Neural progenitor cell (in vitro differentiated cells): ENCODE data around the gene WASHC4. TPM values are rescaled to one million over a fixed set of nuclear protein-coding genes. Genes with fewer than 3 reads are reported as not detected.
"Not testable (repeated sequence)": the region's sequence is repeated elsewhere in the genome, so short reads cannot be mapped to it uniquely, and the experiment has no call there.

ENCODE experiments used
- DNase-seq: peaks from one replicate; pipeline ENCODE4 v3.0.0-alpha.2; 2016; ENCODE audit warnings: low spot score
- H2AFZ ChIP-seq: fragments of 200-600 bp; sonication (generic); replicated peaks from 2 replicates; pipeline ENCODE4 v1.6.1; 2016; ENCODE audit warnings: antibody characterized with exemption
- H3F3A ChIP-seq: fragments of 200-600 bp; sonication (generic); 2 replicates; pipeline ENCODE4 v1.6.1; 2016; ENCODE audit warnings: antibody characterized with exemption, low read depth
- H3K27ac ChIP-seq: fragments of 200-600 bp; sonication (generic); 2 replicates; pipeline ENCODE4 v1.5.1; 2016; ENCODE audit warnings: mild to moderate bottlenecking
- H3K27me3 ChIP-seq: fragments of 200-600 bp; sonication (generic); 2 replicates; pipeline ENCODE4 v1.6.1; 2016; ENCODE audit warnings: mild to moderate bottlenecking, moderate library complexity
- H3K36me3 ChIP-seq: fragments of 200-600 bp; sonication (generic); 2 replicates; pipeline ENCODE4 v1.5.1; 2016
- H3K4me1 ChIP-seq: fragments of 200-600 bp; sonication (generic); 2 replicates; pipeline ENCODE4 v1.6.1; 2016; ENCODE audit warnings: mixed run types
- H3K4me2 ChIP-seq: fragments of 200-600 bp; sonication (generic); 2 replicates; pipeline ENCODE4 v1.6.1; 2016
- H3K4me3 ChIP-seq: fragments of 200-600 bp; sonication (generic); 2 replicates; pipeline ENCODE4 v1.5.1; 2016
- H3K79me2 ChIP-seq: fragments of 200-600 bp; sonication (generic); 2 replicates; pipeline ENCODE4 v1.6.1; 2016; ENCODE audit warnings: low read depth
- H3K9ac ChIP-seq: fragments of 200-600 bp; sonication (generic); 2 replicates; pipeline ENCODE4 v1.6.1; 2016
- H3K9me3 ChIP-seq: fragments of 200-600 bp; sonication (generic); 2 replicates; pipeline ENCODE4 v1.5.1; 2016; ENCODE audit warnings: low read depth
- H4K20me1 ChIP-seq: fragments of 200-600 bp; sonication (generic); 2 replicates; pipeline ENCODE4 v1.6.1; 2016; ENCODE audit warnings: low read depth
- H3K27ac Mint-ChIP-seq: 3 replicates; pipeline ENCODE4 v1.8.0; 2021; ENCODE audit warnings: mixed read lengths
- H3K27me3 Mint-ChIP-seq: 2 replicates; pipeline ENCODE4 v1.8.0; 2022; ENCODE audit warnings: low read depth, mild to moderate bottlenecking, inconsistent platforms, moderate library complexity, mixed read lengths; ENCODE audit not compliant: insufficient read depth
- H3K36me3 Mint-ChIP-seq: 3 replicates; pipeline ENCODE4 v1.8.0; 2021; ENCODE audit warnings: mixed read lengths
- H3K4me1 Mint-ChIP-seq: 3 replicates; pipeline ENCODE4 v1.8.0; 2021; ENCODE audit warnings: mixed read lengths
- H3K4me3 Mint-ChIP-seq: 3 replicates; pipeline ENCODE4 v1.8.0; 2021; ENCODE audit warnings: mild to moderate bottlenecking, moderate library complexity, mixed read lengths
- H3K9me3 Mint-ChIP-seq: 3 replicates; pipeline ENCODE4 v1.8.0; 2020; ENCODE audit warnings: mixed read lengths
- CTCF ChIP-seq: fragments of 200-600 bp; sonication (generic); IDR thresholded peaks from 2 replicates; pipeline ENCODE4 v1.5.1; 2017; ENCODE audit warnings: antibody characterized with exemption, mild to moderate bottlenecking
- EZH2 ChIP-seq: fragments of 200-600 bp; sonication (generic); IDR thresholded peaks from 2 replicates; pipeline ENCODE4 v1.6.1; 2017; ENCODE audit warnings: antibody characterized with exemption, mild to moderate bottlenecking, moderate library complexity
- EZH2phosphoT487 ChIP-seq: fragments of 200-600 bp; sonication (generic); IDR thresholded peaks from 2 replicates; pipeline ENCODE4 v1.6.1; 2017; ENCODE audit warnings: antibody characterized with exemption
- total RNA-seq: library from RNA; depleted of rRNA; stranded (reverse); fragments of >200 nt; gene quantifications from 2 replicates; pipeline ENCODE4 v1.2.3, GENCODE V29; 2015; ENCODE audit warnings: low replicate concordance

The WASHC4 gene
- total RNA-seq, 1 donor from 2014 or later = 81.1 TPM

GRCh38 chr12:105177208-105177607 is 69.7 kb downstream of the WASHC4 start:
- Histone ChIP-seq H3K27me3 (no peaks in the 10 kb centered on the region), H3K36me3 (no peaks in the 10 kb centered on the region), H2AFZ (no peak overlapping the region), H3K79me2 (no peaks in the 10 kb centered on the region), H4K20me1 (no peaks in the 10 kb centered on the region), H3F3A (no peaks in the 10 kb centered on the region), H3K27ac (no peak overlapping the region), H3K4me2 (no peak overlapping the region), H3K9me3 (no peaks in the 10 kb centered on the region), H3K9ac (no peak overlapping the region), H3K4me3 (no peak overlapping the region), H3K4me1 (no peaks in the 10 kb centered on the region)
- no peak for DNase-seq
- TF ChIP-seq EZH2phosphoT487 (no peak), CTCF (no peak), EZH2 (no peak)
- H3K9me3 Mint-ChIP-seq = peaks cover 25% of the 10 kb centered on the region
- H3K27ac Mint-ChIP-seq = no peak overlapping the region
- H3K36me3 Mint-ChIP-seq = peaks cover 47% of the 10 kb centered on the region
- H3K27me3 Mint-ChIP-seq = no peaks in the 10 kb centered on the region
- no peaks in the 10 kb centered on the region for H3K4me1 Mint-ChIP-seq
- H3K4me3 Mint-ChIP-seq = no peak overlapping the region

GRCh38 chr12:105179114-105179513 is 71.6 kb downstream of the WASHC4 start:
- not testable (repeated sequence) for H3K4me2 ChIP-seq

GRCh38 chr12:105183406-105183805 is 75.9 kb downstream of the WASHC4 start:
- not testable (repeated sequence) for H4K20me1 ChIP-seq, H3K4me3 Mint-ChIP-seq, H3K4me3 ChIP-seq, H2AFZ ChIP-seq, H3K27ac Mint-ChIP-seq, H3K27ac ChIP-seq, H3K4me1 ChIP-seq, H3K4me2 ChIP-seq, H3K27me3 Mint-ChIP-seq, H3F3A ChIP-seq, H3K27me3 ChIP-seq, H3K79me2 ChIP-seq, H3K9me3 ChIP-seq, DNase-seq, H3K9ac ChIP-seq, H3K4me1 Mint-ChIP-seq
- peaks cover 20% of the 10 kb centered on the region for H3K36me3 ChIP-seq
- Mint-ChIP-seq H3K36me3 (peaks cover 71% of the 10 kb centered on the region), H3K9me3 (peaks cover 48% of the 10 kb centered on the region)

More at GRCh38 chr12:105179114-105179513, 71.6 kb downstream of the WASHC4 start:
- H3F3A ChIP-seq, H2AFZ ChIP-seq, H3K9me3 ChIP-seq, DNase-seq, H3K27ac ChIP-seq, H3K4me1 ChIP-seq, H3K27me3 Mint-ChIP-seq, H3K9ac ChIP-seq, H3K79me2 ChIP-seq, H3K4me1 Mint-ChIP-seq, H3K4me3 ChIP-seq, H3K4me3 Mint-ChIP-seq, H4K20me1 ChIP-seq, H3K27me3 ChIP-seq, H3K27ac Mint-ChIP-seq, H3K36me3 ChIP-seq: not testable (repeated sequence)
- peaks cover 38% of the 10 kb centered on the region for H3K9me3 Mint-ChIP-seq
- peaks cover 59% of the 10 kb centered on the region for H3K36me3 Mint-ChIP-seq

GRCh38 chr12:105183976-105184375 is 76.4 kb downstream of the WASHC4 start:
- not testable (repeated sequence) for H3K4me3 Mint-ChIP-seq, H3K27me3 Mint-ChIP-seq, H3K4me1 Mint-ChIP-seq, H3K9ac ChIP-seq, H2AFZ ChIP-seq, DNase-seq, H3K79me2 ChIP-seq, H4K20me1 ChIP-seq, H3K27me3 ChIP-seq, H3K9me3 ChIP-seq, H3K4me2 ChIP-seq, H3K27ac ChIP-seq, H3K27ac Mint-ChIP-seq, H3K4me1 ChIP-seq, H3K4me3 ChIP-seq, H3F3A ChIP-seq
- H3K36me3 ChIP-seq = peaks cover 20% of the 10 kb centered on the region
- Mint-ChIP-seq H3K9me3 (peaks cover 48% of the 10 kb centered on the region), H3K36me3 (peaks cover 74% of the 10 kb centered on the region)

GRCh38 chr12:105189293-105189692 is 81.8 kb downstream of the WASHC4 start:
- Mint-ChIP-seq H3K4me3 (no peak overlapping the region), H3K27me3 (no peaks in the 10 kb centered on the region), H3K4me1 (no peaks in the 10 kb centered on the region), H3K36me3 (peaks cover 62% of the 10 kb centered on the region), H3K27ac (no peak overlapping the region), H3K9me3 (peaks cover 8% of the 10 kb centered on the region)
- peaks cover 16% of the 10 kb centered on the region for H3K36me3 ChIP-seq
- no peaks in the 10 kb centered on the region for H3K27me3 ChIP-seq
- H3K9ac ChIP-seq = no peak overlapping the region
- DNase-seq = no peak
- H2AFZ ChIP-seq = no peak overlapping the region
- no peaks in the 10 kb centered on the region for H3K79me2 ChIP-seq
- H3K9me3 ChIP-seq = no peaks in the 10 kb centered on the region
- no peaks in the 10 kb centered on the region for H3K4me1 ChIP-seq
- no peak overlapping the region for H3K4me2 ChIP-seq
- no peak overlapping the region for H3K4me3 ChIP-seq
- H3F3A ChIP-seq = no peaks in the 10 kb centered on the region
- H3K27ac ChIP-seq = no peak overlapping the region
- no peak for TF ChIP-seq EZH2phosphoT487
- no peak for TF ChIP-seq EZH2
- TF ChIP-seq CTCF = no peak
- H4K20me1 ChIP-seq = no peaks in the 10 kb centered on the region
